Measurements from ENCODE around the gene RBM17. TPM values are rescaled to one million over a fixed set of nuclear protein-coding genes. Genes with fewer than 3 reads are reported as not detected.
A peak's percentile ranks its signal among the peaks of the same experiment; 100 is the strongest.

The RBM17 gene
- total RNA-seq, 1 experiment from 2014 or later, result 160 TPM

DNA sequence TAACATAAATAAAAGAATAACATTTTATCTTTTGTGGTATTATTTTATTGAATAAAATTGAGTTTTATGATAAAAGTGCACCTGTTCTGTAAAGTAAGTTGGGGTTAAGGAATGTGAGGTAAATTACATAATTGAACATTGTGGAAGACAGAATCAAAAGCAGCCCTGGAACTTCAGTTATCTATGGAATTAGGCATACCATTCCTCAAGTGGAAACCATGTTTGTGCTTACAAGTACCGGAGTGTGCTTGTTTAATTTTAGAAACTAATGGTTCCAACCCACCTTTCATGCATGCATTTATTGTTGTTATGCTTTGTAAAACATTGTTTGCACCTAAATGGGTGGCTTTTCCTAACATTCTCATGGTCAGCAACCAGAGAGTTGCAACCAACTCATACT is 28.0 kb downstream of the RBM17 start:
- POLR2A ChIA-PET, result no interaction called here
- CTCF ChIA-PET, result no interaction called here
- peaks cover 10% of the 10 kb centered on the region for H3K4me1 Mint-ChIP-seq
- DNase-seq (ENCODE audit: low spot score), result no peak
- H3K9me3 Mint-ChIP-seq, result no peaks in the 10 kb centered on the region
- no peaks in the 10 kb centered on the region for H3K27me3 Mint-ChIP-seq (ENCODE audit: low read depth)
- H3K36me3 Mint-ChIP-seq, result peaks cover 45% of the 10 kb centered on the region
- H3K27ac Mint-ChIP-seq, result no peak overlapping the region
- TF ChIP-seq HMGA2 (CRISPR knock-in tag; IDR thresholded peaks at IDR 0.05) (peak; percentile 54; the same call in 1 of the 2 replicates), OVOL2 (CRISPR knock-in tag; IDR thresholded peaks at IDR 0.05; ENCODE audit: borderline replicate concordance) (no peak)
- ATAC-seq, result no peak
- H3K4me3 Mint-ChIP-seq, result no peak overlapping the region

DNA sequence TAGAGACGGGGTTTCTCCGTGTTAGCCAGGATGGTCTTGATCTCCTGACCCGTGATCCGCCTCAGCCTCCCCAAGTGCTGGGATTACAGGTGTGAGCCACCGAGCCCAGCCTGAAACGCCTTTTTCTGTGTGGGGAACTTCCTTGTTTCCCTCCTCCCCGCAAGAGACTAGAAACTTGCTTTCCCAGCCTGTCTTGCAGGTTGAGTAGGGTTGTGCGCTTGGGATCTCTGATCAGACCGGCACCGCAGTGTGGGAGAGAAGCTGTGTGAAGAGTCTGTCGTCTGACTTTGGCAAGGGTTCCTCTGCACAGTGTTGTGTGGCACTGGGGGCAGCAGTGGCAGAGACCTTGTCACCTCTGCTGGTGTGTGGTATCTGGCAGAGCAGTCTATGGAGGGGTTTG is 28.9 kb downstream of the RBM17 start:
- Mint-ChIP-seq H3K4me1 (peaks cover 10% of the 10 kb centered on the region), H3K27ac (peak overlapping the region; percentile 34; the same call in 1 of the 2 replicates), H3K27me3 (ENCODE audit: low read depth) (no peaks in the 10 kb centered on the region), H3K4me3 (no peak overlapping the region), H3K9me3 (no peaks in the 10 kb centered on the region), H3K36me3 (peaks cover 36% of the 10 kb centered on the region)
- POLR2A ChIA-PET, result no interaction called here
- no peak for DNase-seq (ENCODE audit: low spot score)
- CTCF ChIA-PET, result no interaction called here
- no peak for ATAC-seq
- no peak for TF ChIP-seq ZBTB21 (CRISPR knock-in tag; IDR thresholded peaks at IDR 0.05; ENCODE audit: borderline replicate concordance)
- no peak for TF ChIP-seq JUN (CRISPR knock-in tag; IDR thresholded peaks at IDR 0.05)
- no peak for TF ChIP-seq ZNF671 (CRISPR knock-in tag; IDR thresholded peaks at IDR 0.05)
- TF ChIP-seq MYBL2 (CRISPR knock-in tag; IDR thresholded peaks at IDR 0.05), result no peak
- TF ChIP-seq SMAD4 (CRISPR knock-in tag; IDR thresholded peaks at IDR 0.05), result no peak
- TF ChIP-seq, protein P1, sequence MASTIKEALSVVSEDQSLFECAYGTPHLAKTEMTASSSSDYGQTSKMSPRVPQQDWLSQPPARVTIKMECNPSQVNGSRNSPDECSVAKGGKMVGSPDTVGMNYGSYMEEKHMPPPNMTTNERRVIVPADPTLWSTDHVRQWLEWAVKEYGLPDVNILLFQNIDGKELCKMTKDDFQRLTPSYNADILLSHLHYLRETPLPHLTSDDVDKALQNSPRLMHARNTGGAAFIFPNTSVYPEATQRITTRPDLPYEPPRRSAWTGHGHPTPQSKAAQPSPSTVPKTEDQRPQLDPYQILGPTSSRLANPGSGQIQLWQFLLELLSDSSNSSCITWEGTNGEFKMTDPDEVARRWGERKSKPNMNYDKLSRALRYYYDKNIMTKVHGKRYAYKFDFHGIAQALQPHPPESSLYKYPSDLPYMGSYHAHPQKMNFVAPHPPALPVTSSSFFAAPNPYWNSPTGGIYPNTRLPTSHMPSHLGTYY (CRISPR knock-in tag; IDR thresholded peaks at IDR 0.05), result no peak

DNA sequence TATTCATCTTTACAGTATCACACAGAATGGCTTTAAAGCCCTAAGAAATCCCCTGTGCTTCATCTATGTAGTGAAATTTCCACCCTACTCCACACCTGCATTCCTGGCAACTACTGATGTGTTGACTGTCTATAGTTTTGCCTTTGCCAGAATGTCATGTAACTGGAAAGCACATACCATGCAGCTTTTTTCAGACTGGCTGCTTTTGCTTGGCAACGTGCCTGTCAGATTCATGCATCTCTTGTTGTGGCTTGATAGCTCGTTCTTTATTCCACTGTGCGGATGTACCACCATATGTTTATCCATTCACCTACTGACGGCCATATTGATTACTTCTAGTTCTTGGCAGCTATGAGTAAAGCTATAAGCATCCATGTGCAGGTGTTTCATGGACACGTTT is 30.6 kb downstream of the RBM17 start:
- TF ChIP-seq ZNF423 (CRISPR knock-in tag; IDR thresholded peaks at IDR 0.05) (no peak), TEAD1 (CRISPR knock-in tag; IDR thresholded peaks at IDR 0.05) (no peak)
- TF ChIP-seq, protein P2, sequence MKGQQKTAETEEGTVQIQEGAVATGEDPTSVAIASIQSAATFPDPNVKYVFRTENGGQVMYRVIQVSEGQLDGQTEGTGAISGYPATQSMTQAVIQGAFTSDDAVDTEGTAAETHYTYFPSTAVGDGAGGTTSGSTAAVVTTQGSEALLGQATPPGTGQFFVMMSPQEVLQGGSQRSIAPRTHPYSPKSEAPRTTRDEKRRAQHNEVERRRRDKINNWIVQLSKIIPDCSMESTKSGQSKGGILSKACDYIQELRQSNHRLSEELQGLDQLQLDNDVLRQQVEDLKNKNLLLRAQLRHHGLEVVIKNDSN (CRISPR knock-in tag; IDR thresholded peaks at IDR 0.05), result no peak
- CTCF ChIA-PET, result interaction anchor here (1.4 kb wide), 1 partner anchor 282 kb away, joined by 5 read pairs; no protein-coding TSS in a partner anchor
- Mint-ChIP-seq H3K27ac (no peak overlapping the region), H3K4me3 (no peak overlapping the region), H3K27me3 (ENCODE audit: low read depth) (no peaks in the 10 kb centered on the region), H3K4me1 (peaks cover 10% of the 10 kb centered on the region), H3K9me3 (no peaks in the 10 kb centered on the region), H3K36me3 (peaks cover 19% of the 10 kb centered on the region)
- POLR2A ChIA-PET, result no interaction called here
- ATAC-seq (no peak), DNase-seq (ENCODE audit: low spot score) (no peak)

DNA sequence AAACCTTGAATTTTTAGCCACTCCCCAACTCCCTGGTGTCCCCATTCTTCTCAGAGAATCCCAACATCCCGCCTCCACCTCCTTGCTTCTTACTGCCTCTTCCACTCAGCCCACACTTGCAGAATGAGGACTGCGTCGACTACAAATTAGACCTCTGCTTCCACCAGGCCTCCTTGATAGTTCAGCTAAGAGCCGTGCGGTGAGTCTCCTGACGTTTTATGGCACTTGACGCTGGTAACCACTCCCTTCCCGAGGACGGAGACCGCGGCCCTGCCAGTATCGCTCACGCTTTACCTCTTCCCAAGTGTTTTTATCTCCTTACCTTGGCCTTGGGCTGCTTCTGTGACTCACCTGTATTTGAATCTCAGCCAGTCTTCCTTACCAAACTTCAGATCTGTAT is 31.1 kb downstream of the RBM17 start:
- Mint-ChIP-seq H3K4me3 (no peak overlapping the region), H3K4me1 (peaks cover 10% of the 10 kb centered on the region), H3K36me3 (peaks cover 13% of the 10 kb centered on the region), H3K9me3 (no peaks in the 10 kb centered on the region), H3K27me3 (ENCODE audit: low read depth) (no peaks in the 10 kb centered on the region), H3K27ac (no peak overlapping the region)
- CTCF ChIA-PET, result interaction anchor here (1.4 kb wide), 1 partner anchor 282 kb away, joined by 5 read pairs; no protein-coding TSS in a partner anchor
- ATAC-seq (no peak), DNase-seq (ENCODE audit: low spot score) (no peak)
- TF ChIP-seq, protein P3, sequence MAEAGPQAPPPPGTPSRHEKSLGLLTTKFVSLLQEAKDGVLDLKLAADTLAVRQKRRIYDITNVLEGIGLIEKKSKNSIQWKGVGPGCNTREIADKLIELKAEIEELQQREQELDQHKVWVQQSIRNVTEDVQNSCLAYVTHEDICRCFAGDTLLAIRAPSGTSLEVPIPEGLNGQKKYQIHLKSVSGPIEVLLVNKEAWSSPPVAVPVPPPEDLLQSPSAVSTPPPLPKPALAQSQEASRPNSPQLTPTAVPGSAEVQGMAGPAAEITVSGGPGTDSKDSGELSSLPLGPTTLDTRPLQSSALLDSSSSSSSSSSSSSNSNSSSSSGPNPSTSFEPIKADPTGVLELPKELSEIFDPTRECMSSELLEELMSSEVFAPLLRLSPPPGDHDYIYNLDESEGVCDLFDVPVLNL (CRISPR knock-in tag; IDR thresholded peaks at IDR 0.05; ENCODE audit: borderline replicate concordance, low read depth), result no peak
- TF ChIP-seq ZNF219 (CRISPR knock-in tag; IDR thresholded peaks at IDR 0.05; ENCODE audit: borderline replicate concordance) (no peak), CBFB (CRISPR knock-in tag; IDR thresholded peaks at IDR 0.05; ENCODE audit: low read depth) (no peak), ESRRA (CRISPR knock-in tag; IDR thresholded peaks at IDR 0.05; ENCODE audit: borderline replicate concordance) (no peak), TEAD1 (CRISPR knock-in tag; IDR thresholded peaks at IDR 0.05) (no peak)
- TF ChIP-seq, protein P4, sequence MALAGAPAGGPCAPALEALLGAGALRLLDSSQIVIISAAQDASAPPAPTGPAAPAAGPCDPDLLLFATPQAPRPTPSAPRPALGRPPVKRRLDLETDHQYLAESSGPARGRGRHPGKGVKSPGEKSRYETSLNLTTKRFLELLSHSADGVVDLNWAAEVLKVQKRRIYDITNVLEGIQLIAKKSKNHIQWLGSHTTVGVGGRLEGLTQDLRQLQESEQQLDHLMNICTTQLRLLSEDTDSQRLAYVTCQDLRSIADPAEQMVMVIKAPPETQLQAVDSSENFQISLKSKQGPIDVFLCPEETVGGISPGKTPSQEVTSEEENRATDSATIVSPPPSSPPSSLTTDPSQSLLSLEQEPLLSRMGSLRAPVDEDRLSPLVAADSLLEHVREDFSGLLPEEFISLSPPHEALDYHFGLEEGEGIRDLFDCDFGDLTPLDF (CRISPR knock-in tag; IDR thresholded peaks at IDR 0.05), result no peak
- TF ChIP-seq, protein P5, sequence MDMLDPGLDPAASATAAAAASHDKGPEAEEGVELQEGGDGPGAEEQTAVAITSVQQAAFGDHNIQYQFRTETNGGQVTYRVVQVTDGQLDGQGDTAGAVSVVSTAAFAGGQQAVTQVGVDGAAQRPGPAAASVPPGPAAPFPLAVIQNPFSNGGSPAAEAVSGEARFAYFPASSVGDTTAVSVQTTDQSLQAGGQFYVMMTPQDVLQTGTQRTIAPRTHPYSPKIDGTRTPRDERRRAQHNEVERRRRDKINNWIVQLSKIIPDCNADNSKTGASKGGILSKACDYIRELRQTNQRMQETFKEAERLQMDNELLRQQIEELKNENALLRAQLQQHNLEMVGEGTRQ (CRISPR knock-in tag; IDR thresholded peaks at IDR 0.05), result no peak
- TF ChIP-seq, protein P6, sequence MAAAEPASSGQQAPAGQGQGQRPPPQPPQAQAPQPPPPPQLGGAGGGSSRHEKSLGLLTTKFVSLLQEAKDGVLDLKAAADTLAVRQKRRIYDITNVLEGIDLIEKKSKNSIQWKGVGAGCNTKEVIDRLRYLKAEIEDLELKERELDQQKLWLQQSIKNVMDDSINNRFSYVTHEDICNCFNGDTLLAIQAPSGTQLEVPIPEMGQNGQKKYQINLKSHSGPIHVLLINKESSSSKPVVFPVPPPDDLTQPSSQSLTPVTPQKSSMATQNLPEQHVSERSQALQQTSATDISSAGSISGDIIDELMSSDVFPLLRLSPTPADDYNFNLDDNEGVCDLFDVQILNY (CRISPR knock-in tag; IDR thresholded peaks at IDR 0.05), result no peak
- POLR2A ChIA-PET, result no interaction called here
